Measurements from ENCODE around the gene FNDC7.
"Not testable (repeated sequence)": the region's sequence is repeated elsewhere in the genome, so short reads cannot be mapped to it uniquely, and the experiment has no call there.

FNDC7 gene

GRCh38 chr1:108712606-108713150 lies at the start of gene FNDC7:
TSS of gene FNDC7 (plus strand) at chr1:108712908. CDS start at chr1:108712934, 26 bp downstream.
- no peak for DNase-seq

- DNase-seq, result no peak
Measured at GRCh38 chr1:108663074-108663473, 49.6 kb upstream of the FNDC7 start.

GRCh38 chr1:108664481-108664880 lies 48.2 kb upstream of the FNDC7 start:
- no peak for DNase-seq

DNA sequence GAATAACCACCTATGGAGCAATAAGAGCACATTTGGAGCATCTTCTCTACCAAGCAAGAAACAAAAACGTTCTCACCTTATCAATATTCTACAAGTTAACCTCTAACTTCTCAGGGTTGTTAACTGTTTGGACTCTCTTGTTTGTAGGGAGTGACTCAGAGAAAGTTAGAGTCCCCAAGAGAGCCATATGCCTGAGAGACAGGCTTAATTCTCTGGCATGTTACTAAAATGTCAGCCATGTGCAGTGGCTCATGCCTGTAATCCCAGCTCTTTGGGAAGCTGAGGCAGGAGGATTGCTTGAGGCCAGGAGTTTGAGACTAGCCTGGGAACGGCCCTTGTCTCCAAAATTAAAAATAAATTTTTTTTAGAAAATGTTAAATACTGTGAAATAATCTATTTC lies 47.6 kb upstream of the FNDC7 start:
- no peak for DNase-seq

- DNase-seq, result no peak
Measured at GRCh38 chr1:108665771-108666170, 46.9 kb upstream of the FNDC7 start.

DNA sequence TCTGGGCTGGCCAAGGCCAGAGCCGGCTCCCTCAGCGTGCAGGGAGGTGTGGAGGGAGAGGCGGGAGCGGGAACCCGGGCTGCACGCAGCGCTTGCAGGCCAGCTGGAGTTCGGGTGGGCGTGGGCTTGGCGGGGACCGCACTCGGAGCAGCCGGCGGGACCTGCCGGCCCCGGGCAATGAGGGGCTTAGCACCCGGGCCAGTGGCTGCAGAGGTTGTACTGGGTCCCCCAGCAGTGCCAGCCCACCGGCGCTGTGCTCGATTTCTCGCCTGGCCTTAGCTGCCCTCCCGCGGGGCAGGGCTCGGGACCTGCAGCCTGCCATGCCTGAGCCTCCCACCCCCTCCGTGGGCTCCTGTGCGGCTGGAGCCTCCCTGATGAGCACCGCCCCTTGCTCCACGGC lies 45.3 kb upstream of the FNDC7 start:
- not testable (repeated sequence) for DNase-seq

DNA sequence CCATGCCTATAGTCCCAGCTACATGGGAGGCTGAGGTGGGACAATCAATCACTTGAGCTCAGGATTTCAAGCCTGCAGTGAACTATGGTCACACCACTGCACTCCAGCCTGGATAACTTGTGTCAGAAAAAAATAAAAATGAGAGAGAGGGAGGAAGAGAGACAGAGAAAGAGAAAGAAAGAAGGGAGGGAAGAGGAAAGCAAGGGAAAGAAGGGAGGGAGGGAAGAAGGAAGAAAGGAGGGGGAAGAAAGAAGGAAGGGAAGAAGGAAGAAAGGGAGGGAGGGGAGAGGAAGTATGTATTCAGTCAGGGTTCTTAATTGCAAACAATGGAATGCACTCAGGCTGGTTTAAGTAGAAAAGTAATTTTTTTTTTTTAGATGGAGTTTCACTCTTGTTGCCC lies 43.9 kb upstream of the FNDC7 start:
- no peak for DNase-seq

DNA sequence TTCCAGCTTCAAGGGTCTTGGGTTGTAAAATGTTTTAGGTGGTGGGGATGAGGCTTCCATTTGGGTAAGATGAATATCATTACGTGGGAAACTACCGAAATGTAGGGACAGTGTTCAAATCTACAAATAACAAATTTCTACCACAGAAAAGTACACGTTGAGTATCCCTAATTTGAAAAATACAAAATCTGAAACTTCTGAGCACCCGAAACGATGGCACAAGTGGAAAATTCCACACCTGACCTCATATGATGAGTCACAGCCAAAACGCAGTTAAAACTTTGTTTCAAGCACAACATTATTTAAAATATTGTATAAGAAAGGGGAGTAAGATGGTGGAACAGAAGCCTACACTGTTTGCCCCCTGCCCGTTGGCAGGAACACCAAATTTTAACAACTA lies 43.0 kb upstream of the FNDC7 start:
- DNase-seq, result no peak

DNA sequence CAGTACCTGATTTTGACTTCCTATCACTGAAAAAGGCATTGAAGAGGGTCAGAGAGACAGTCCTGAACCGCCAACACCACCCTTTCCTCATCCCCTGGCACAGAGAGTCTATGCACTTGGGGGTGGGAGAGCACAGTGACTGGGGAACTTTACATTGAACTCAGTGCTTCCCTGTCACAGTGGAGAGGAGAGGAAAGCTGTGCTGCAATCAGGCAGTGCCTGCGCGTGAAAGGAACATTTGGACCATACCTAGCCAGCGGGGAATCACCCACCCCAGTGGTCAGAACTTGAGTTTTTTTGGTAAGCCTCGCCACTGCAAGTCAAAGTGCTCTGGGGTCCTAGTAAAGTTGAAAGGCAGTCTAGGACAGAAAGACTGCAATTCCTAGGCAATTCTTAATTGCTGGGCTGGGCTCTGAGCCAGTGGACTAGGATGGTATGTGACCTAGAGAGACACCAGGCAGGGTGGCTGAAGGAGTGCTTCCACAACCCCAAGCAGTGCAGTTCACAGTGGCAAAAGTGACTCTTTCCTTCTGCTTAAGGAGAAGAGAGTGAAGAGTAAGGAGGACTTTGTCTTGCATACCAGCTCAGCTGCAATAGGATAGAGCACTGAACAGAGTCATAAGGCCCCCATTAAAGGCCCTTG lies 42.5 kb upstream of the FNDC7 start:
- no peak for DNase-seq

- no peak for DNase-seq
Measured at GRCh38 chr1:108671143-108671542, 41.6 kb upstream of the FNDC7 start.

- no peak for DNase-seq
Measured at GRCh38 chr1:108678706-108679105, 34.0 kb upstream of the FNDC7 start.

- no peak for DNase-seq
Measured at GRCh38 chr1:108679586-108680213, 33.0 kb upstream of the FNDC7 start.

GRCh38 chr1:108681701-108682100 lies 31.0 kb upstream of the FNDC7 start:
- not testable (repeated sequence) for DNase-seq

GRCh38 chr1:108685529-108685928 lies 27.2 kb upstream of the FNDC7 start:
- no peak for DNase-seq

DNA sequence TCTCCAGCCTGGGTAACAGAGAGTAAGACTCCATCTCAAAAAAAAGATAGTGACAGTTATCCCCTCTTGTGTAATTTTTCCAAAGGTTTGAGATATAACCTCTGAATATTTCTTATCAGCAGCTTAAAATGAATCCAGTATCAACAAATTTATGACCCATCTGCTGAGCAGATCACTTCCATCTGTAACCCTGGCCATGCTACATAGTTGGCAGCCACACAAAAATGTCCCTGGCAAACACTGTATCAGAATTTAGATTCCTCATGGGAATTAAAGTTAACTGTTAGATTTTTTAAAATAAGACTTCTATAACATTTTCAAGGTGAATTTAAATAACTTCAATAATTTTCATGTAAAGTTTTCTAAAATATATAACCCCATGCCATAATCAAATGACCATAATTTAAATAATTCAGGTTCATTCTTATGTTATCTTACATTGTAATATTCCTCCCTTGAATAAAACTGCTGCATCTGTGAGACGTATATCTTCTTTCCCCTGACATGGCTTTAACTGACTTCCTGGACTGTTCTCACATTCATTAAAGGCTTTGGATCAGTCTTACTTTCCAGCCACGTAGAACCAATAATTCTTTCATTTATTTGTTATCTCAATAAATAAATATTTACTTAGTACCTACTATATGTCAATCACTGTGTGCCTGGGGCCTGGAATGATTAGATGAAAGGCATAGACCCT lies 25.9 kb upstream of the FNDC7 start:
- peak; percentile 14 for DNase-seq

DNA sequence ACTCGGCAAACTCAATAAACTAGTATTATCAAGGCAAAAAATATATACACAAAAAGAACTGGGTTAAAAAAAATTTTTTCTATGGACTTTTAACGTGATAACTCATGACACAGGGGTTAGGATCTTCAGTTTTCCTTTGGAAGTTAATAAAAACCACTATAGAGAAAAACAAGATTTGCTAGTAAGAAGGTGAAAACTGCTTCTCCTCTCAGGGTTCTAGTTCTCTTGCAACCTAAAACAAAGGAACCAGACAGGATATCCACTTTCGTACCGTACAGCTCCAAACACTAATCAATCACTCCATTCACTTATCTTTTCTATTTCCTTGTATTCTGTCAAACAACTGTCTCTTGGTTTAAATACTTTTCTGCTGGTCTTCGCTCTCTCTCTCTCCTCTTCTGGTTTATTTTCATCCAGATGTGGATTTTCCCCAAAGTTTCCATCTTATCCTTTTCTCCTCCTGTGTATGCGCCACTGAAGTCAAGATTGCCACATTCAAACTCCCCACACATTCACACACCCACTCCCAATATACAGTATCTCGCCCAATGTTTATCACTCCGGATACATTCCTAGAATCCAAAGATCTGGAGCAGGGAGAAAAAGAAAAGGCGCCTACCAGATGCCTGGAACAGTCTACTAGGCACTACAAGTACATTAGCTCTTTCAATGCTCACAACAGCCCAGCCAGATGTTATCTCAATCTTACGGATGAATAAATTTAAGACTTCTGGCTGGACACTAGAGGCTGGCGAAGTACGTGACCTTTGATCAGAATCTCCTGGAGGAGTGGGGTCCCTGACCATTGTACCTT lies 21.4 kb upstream of the FNDC7 start:
- peak; percentile 66 for DNase-seq

DNA sequence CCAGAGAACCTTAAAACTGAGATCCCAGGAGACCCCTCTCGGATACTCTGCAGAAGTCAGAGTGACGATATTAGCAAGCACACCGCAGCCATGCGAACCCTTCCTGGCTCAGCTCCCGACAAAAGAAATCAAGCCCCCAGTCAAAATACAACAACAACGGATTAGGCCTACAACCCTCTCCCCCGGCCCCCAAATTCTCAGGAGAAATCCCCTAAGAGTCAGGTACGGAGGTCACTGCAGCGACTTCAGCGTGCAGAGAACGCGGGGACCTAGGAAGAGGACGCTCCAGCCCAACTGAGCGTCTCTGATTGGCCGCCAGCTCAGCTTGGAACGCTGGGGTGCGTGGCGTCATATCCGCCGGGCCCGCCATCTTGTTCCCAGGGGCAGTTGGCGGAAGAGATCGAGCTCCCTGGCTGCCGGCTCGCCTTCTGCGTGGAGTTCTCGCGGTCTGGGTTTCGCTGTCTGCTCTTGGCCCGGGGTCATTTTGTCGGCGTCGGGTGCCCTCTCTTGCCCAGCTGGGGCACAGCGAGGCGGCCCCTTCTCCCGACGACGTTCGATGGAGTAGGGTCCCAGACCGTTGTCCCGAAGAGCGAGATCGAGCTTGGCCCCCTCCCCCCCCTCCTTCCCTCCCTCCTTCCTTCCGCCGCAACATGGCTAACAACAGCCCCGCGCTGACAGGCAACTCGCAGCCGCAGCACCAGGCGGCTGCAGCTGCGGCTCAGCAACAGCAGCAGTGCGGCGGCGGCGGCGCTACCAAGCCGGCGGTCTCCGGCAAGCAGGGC lies 20.6 kb upstream of the FNDC7 start, which contains the start of gene PRPF38B:
TSS of gene PRPF38B (plus strand) at position 369 of the 782 bp plus-strand sequence. CDS start at position 651, 282 bp downstream.
- peak; percentile 97 for DNase-seq

- DNase-seq, result peak; percentile 88
Measured at GRCh38 chr1:108692724-108693655, 19.7 kb upstream of the FNDC7 start.

GRCh38 chr1:108695535-108695934 lies 17.2 kb upstream of the FNDC7 start:
- DNase-seq, result no peak

- no peak for DNase-seq
Measured at GRCh38 chr1:108699375-108700332, 13.1 kb upstream of the FNDC7 start.

Measured in DMS53 (cell line).